Measurements from ENCODE around the gene SETD7. TPM values are rescaled to one million over a fixed set of nuclear protein-coding genes. Genes with fewer than 3 reads are reported as not detected.

SETD7 gene
- polyA plus RNA-seq, 1 donor from 2014 or later = 12.0 TPM

GRCh38 chr4:139511320-139511719 lies 44.7 kb downstream of the SETD7 start:
- Histone ChIP-seq H3K9ac (ENCODE audit: low read length) (no peak overlapping the region), H2AFZ (ENCODE audit: low read depth, low read length) (no peak overlapping the region), H3K79me2 (replicated peaks; ENCODE audit: insufficient read depth, low read length) (no peaks in the 10 kb centered on the region), H3K27me3 (ENCODE audit: insufficient read depth, low read depth, low read length) (no peaks in the 10 kb centered on the region), H3K4me2 (ENCODE audit: low read length) (no peak overlapping the region), H3K9me3 (ENCODE audit: low read length) (no peaks in the 10 kb centered on the region), H3K36me3 (ENCODE audit: insufficient read depth, low read length) (peaks cover 12% of the 10 kb centered on the region), H4K20me1 (ENCODE audit: insufficient read depth) (no peaks in the 10 kb centered on the region), H3F3A (ENCODE audit: insufficient read depth, low read length, poor library complexity, severe bottlenecking) (no peaks in the 10 kb centered on the region), H3K27ac (ENCODE audit: low read length) (no peak overlapping the region), H3K4me3 (ENCODE audit: low read length) (no peak overlapping the region), H3K9me2 (ENCODE audit: insufficient read depth, low read length) (no peaks in the 10 kb centered on the region)
- TF ChIP-seq EZH2 (IDR thresholded peaks at IDR 0.05; ENCODE audit: borderline replicate concordance, insufficient read depth, low read length, poor library complexity, severe bottlenecking) = no peak
- TF ChIP-seq POLR2AphosphoS5 (IDR thresholded peaks at IDR 0.05) = no peak
- no peak for TF ChIP-seq REST (IDR thresholded peaks at IDR 0.05; ENCODE audit: borderline replicate concordance)
- TF ChIP-seq, protein P1, sequence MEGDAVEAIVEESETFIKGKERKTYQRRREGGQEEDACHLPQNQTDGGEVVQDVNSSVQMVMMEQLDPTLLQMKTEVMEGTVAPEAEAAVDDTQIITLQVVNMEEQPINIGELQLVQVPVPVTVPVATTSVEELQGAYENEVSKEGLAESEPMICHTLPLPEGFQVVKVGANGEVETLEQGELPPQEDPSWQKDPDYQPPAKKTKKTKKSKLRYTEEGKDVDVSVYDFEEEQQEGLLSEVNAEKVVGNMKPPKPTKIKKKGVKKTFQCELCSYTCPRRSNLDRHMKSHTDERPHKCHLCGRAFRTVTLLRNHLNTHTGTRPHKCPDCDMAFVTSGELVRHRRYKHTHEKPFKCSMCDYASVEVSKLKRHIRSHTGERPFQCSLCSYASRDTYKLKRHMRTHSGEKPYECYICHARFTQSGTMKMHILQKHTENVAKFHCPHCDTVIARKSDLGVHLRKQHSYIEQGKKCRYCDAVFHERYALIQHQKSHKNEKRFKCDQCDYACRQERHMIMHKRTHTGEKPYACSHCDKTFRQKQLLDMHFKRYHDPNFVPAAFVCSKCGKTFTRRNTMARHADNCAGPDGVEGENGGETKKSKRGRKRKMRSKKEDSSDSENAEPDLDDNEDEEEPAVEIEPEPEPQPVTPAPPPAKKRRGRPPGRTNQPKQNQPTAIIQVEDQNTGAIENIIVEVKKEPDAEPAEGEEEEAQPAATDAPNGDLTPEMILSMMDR (IDR thresholded peaks at IDR 0.05; ENCODE audit: poor library complexity, severe bottlenecking) = no peak
- TF ChIP-seq RAD21 (conservative IDR thresholded peaks at IDR 0.05) = no peak
- TF ChIP-seq EP300 (conservative IDR thresholded peaks at IDR 0.05; ENCODE audit: poor library complexity, severe bottlenecking) = no peak
- no peak for TF ChIP-seq MXI1 (conservative IDR thresholded peaks at IDR 0.05; ENCODE audit: poor library complexity, severe bottlenecking)
- TF ChIP-seq TAF1 (IDR thresholded peaks at IDR 0.05; ENCODE audit: low read depth) = no peak

DNA sequence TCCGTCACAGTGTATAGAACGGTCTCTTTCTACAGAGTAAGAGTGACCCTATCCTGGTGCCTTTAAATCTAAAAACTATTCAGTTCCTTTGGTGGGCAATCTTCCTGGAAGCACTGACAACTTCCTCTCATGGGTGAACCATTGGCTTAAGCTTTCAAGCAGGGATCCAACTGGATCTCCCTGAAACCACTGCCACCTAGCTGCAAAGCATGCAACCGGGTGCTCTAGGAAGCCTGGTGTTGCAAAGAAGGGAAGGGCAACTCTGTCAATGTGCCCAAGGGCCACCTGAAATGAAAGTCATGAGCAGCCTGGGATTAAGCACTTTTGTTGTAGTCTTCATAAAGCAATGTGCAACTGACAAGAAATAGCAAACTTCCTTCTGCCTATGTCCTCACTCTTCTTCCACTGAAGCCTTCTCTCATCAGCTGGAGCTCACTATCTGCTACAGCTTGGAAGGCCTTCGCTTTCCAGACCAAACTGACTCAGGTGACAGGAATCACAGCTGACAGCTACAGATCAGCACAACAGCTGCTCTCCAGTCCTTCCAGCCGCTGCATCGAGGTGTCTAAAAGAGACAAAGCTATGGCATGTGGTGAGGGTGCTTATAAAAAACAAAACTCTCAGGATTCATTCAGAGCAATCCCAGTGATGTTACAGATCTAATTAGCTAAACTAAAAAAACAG lies 46.1 kb downstream of the SETD7 start:
- no peak overlapping the region for H3K9ac ChIP-seq (ENCODE audit: low read length)
- no peak overlapping the region for H2AFZ ChIP-seq (ENCODE audit: low read depth, low read length)
- no peak overlapping the region for H3K4me3 ChIP-seq (ENCODE audit: low read length)
- no peak overlapping the region for H3K4me2 ChIP-seq (ENCODE audit: low read length)
- H4K20me1 ChIP-seq (ENCODE audit: insufficient read depth) = no peaks in the 10 kb centered on the region
- no peaks in the 10 kb centered on the region for H3F3A ChIP-seq (ENCODE audit: insufficient read depth, low read length, poor library complexity, severe bottlenecking)
- H3K79me2 ChIP-seq (replicated peaks; ENCODE audit: insufficient read depth, low read length) = no peaks in the 10 kb centered on the region
- TF ChIP-seq, protein P1 (IDR thresholded peaks at IDR 0.05; ENCODE audit: poor library complexity, severe bottlenecking) = peak; percentile 40
- no peak for TF ChIP-seq REST (IDR thresholded peaks at IDR 0.05; ENCODE audit: borderline replicate concordance)
- no peaks in the 10 kb centered on the region for H3K27me3 ChIP-seq (ENCODE audit: insufficient read depth, low read depth, low read length)
- H3K27ac ChIP-seq (ENCODE audit: low read length) = no peak overlapping the region
- no peaks in the 10 kb centered on the region for H3K9me2 ChIP-seq (ENCODE audit: insufficient read depth, low read length)
- peaks cover 16% of the 10 kb centered on the region for H3K36me3 ChIP-seq (ENCODE audit: insufficient read depth, low read length)
- H3K9me3 ChIP-seq (ENCODE audit: low read length) = no peaks in the 10 kb centered on the region
